Glutamatergic neuron (in vitro differentiated cells): Measurements from ENCODE around the gene CXCR4. TPM values are rescaled to one million over a fixed set of nuclear protein-coding genes. Genes with fewer than 3 reads are reported as not detected.

Source experiments
- DNase-seq: peaks from one replicate; pipeline ENCODE4 v3.0.0; 2022
- H3K27ac Mint-ChIP-seq: one replicate; pipeline ENCODE4 v1.8.0; 2020; ENCODE audit warnings: mild to moderate bottlenecking, mixed read lengths, inconsistent platforms; ENCODE audit not compliant: unreplicated experiment
- H3K27me3 Mint-ChIP-seq: one replicate; pipeline ENCODE4 v1.8.0; 2020; ENCODE audit warnings: mild to moderate bottlenecking, moderate library complexity, mixed read lengths, inconsistent platforms; ENCODE audit not compliant: unreplicated experiment
- H3K36me3 Mint-ChIP-seq: one replicate; pipeline ENCODE4 v1.8.0; 2020; ENCODE audit warnings: mild to moderate bottlenecking, mixed read lengths, inconsistent platforms; ENCODE audit not compliant: unreplicated experiment
- H3K4me1 Mint-ChIP-seq: one replicate; pipeline ENCODE4 v1.8.0; 2020; ENCODE audit warnings: mild to moderate bottlenecking, low read depth, mixed read lengths, inconsistent platforms; ENCODE audit not compliant: unreplicated experiment
- H3K4me3 Mint-ChIP-seq: one replicate; pipeline ENCODE4 v1.8.0; 2020; ENCODE audit warnings: mild to moderate bottlenecking, mixed read lengths, inconsistent platforms; ENCODE audit not compliant: unreplicated experiment
- H3K9me3 Mint-ChIP-seq: one replicate; pipeline ENCODE4 v1.8.0; 2020; ENCODE audit warnings: mild to moderate bottlenecking, moderate library complexity, mixed read lengths, inconsistent platforms; ENCODE audit not compliant: unreplicated experiment
- CTCF ChIP-seq: fragments of 200-600 bp; sonication (generic); IDR thresholded peaks from one replicate; pipeline ENCODE4 v1.5.0; 2021; ENCODE audit not compliant: partially characterized antibody, unreplicated experiment
- total RNA-seq: library from RNA; stranded (reverse); fragmentation: NEBNext Ultra II Directional; extraction: Animal tissue kit (Norgen Biotek cat#: 25700); gene quantifications from one replicate; pipeline ENCODE4 v1.2.1, GENCODE V29; 2021; ENCODE audit not compliant: unreplicated experiment

The CXCR4 gene
- total RNA-seq, 1 donor from 2014 or later: 215 TPM

DNA sequence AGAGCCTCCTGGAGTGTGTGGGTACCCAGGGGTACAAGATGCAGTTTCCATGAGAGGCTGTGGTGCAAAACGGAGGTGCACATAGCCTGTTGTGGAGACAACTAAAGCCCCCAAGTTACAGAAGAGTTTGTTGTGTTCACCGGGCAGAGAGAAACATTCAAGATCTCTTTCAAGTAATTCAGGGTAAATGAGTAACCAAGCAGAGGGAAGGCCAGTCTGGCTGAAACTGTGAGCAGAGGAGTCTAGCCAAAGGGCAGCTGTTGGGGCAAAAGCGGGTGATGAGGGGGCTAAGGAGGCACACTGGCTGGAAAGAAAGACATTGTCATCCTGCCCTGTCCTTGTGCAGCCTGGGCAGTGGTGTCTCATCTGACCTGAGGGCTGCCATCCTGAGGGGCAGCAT, 52.0 kb downstream of the CXCR4 start:
- TF ChIP-seq CTCF: no peak
- H3K4me3 Mint-ChIP-seq: no peak overlapping the region
- DNase-seq: no peak
- peaks cover 13% of the 10 kb centered on the region for H3K36me3 Mint-ChIP-seq
- H3K27me3 Mint-ChIP-seq: peaks cover 2% of the 10 kb centered on the region
- peaks cover 3% of the 10 kb centered on the region for H3K9me3 Mint-ChIP-seq
- peak overlapping the region; percentile 11 for H3K27ac Mint-ChIP-seq
- peaks cover 22% of the 10 kb centered on the region for H3K4me1 Mint-ChIP-seq

DNA sequence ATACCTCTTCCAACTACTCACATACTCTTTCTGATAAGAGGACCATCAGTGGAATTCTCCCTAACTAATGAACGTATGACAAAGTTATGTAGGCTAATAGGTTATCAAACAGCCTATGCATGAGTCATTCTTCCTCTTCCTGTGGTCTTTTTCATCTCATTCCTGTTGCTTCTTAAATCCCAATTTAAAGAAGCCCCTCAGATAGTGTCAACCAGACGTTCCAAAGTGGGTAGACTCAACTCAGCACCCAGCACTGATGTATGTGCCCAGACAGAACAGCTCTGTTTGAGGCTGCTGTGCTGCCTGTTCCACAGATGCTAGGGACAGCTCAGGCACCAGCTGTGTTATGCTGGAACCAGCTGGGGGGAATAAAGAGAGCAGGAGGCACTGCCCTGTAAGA, 52.6 kb downstream of the CXCR4 start:
- H3K27me3 Mint-ChIP-seq: peaks cover 2% of the 10 kb centered on the region
- no peak for TF ChIP-seq CTCF
- H3K27ac Mint-ChIP-seq: peak overlapping the region; percentile 11
- DNase-seq: peak; percentile 26
- H3K36me3 Mint-ChIP-seq: peaks cover 10% of the 10 kb centered on the region
- H3K4me1 Mint-ChIP-seq: peaks cover 22% of the 10 kb centered on the region
- H3K4me3 Mint-ChIP-seq: no peak overlapping the region
- H3K9me3 Mint-ChIP-seq: peaks cover 3% of the 10 kb centered on the region

Other genes starting within 250 kb of the CXCR4 start
- 11.7 TPM for gene MCM6, start 241.7 kb downstream of the CXCR4 start, total RNA-seq
- 41.0 TPM for gene DARS1, start 132.5 kb downstream of the CXCR4 start, total RNA-seq